HG02610 (cell line): ENCODE data around the gene LYST.
"Not testable (repeated sequence)": the region's sequence is repeated elsewhere in the genome, so short reads cannot be mapped to it uniquely, and the experiment has no call there.

Source experiments
- ATAC-seq: cut with Tn5 transposase; IDR thresholded peaks from one replicate; pipeline ENCODE4 v1.9.1; 2021; ENCODE audit warnings: mild to moderate bottlenecking, moderate library complexity; ENCODE audit not compliant: unreplicated experiment

LYST gene

DNA sequence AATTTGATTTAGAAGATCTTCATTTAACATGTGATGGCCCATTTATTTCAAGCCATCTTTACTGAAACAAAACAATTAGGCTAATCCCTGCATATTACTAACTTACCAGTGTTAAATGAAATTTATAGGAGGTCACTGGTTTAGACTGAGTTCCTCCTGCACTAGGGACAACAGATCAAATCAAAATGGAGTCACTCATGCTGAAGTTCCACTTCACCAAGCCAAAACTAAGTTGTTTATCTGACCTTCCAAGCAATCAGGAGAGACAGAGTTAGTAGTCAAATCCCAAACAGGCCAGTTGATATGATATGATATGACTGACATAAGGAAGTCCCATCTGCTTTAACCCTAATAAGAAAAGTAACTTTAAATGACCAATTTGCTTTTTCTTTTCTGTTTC, 4.8 kb downstream of the LYST start:
- no peak for ATAC-seq

DNA sequence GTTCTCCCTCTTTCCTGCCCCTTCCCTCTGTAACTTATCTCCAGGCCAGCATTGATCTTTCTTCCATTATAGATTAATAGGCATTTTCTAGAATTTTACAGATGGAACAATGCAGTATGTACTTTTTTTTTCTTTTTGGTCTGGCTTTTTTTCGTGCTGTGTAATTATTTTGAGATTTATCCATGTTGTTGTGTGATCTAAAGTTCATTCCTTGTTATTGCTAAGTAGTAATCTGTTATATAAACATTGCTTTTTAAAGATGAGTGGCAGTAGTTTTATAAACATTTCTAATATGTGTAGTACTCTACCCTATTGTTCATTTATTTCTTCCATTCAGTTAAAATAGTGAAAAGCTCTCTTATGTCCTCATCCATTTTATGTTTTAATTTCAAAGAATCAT, 5.9 kb downstream of the LYST start:
- no peak for ATAC-seq

DNA sequence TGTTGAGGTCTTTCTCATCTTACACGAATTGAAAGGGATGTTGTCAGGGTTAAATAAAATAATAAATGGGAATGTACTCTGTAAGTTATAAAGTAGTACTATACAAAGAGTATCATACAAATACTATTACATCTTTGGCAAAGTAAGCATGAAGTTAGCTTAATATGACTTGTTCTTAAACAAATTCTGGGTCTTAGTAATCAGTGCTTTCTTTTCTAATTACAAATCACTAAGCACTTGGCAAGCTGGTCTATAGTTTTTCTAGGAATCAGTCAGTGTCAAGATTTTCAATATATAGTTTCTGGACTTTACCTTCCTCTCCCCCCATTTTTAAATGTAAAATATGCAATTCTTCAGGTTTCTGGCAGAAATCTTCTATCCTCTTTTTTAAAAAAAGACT, 6.9 kb downstream of the LYST start:
- ATAC-seq, result peak; percentile 53

DNA sequence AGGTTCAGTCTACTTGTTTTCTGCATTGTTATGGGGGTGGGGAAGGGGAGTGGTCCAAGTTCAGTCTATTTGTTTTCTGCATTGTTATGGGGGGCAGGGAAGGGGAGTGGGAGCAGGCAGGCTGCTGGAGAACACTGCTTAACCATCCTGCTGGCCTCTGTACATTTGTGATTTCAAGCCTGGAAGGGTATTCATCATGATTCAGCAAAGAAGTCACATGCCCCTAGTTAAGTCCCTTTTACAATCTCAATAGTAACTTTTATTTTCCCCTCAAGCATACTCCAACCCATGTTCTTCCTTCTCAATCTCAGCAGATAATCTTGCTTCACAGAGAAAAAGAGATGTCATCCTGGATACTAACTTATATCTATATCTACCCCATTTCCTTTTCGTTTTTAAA, 7.9 kb downstream of the LYST start:
- ATAC-seq, result no peak

DNA sequence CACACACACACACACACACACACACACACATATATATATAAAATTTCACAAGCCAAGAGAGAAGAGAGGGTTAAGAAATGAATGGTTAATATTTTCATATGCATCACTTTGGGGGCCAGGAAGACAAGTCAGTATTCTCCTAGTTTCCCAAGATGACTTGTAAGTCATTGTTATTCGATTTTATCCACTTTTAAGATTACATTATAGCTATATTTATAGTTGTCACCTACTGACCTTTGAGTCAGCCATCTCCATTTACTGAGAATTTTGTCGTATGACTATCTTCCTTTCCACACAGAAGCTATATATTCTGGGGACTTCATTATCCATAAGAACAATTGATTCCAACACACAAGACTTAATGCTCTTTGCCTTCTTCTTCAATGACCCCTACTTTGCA, 8.9 kb downstream of the LYST start:
- ATAC-seq, result no peak

DNA sequence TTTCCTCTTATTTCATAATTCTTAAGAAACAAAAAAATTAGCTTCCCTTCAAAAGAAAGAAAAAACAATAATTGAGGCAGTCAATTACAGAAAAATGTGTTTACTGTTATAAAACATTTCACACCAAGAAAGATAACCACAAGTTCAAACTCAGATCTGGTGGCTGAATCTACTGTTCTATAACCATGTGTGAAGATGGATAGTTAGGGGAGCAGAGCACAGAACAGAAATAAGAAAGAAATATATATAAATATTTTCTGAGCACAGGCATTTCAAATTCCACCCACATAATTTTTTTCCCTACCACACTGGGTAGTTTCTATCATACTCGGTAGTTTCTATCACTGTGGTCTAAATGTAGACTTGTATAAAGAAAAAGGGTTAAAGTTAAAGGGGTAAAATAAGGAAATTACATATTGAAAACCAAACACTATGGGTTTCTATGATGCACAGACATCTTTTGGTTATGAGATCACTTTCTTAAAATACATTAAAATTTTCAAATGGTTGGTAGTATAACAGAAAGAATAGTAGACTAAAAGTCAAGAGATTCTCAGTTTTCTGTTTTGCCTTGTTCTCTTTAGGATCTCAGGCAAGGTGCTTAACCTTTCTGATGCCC, 10.8 kb downstream of the LYST start:
- peak; percentile 45 for ATAC-seq

DNA sequence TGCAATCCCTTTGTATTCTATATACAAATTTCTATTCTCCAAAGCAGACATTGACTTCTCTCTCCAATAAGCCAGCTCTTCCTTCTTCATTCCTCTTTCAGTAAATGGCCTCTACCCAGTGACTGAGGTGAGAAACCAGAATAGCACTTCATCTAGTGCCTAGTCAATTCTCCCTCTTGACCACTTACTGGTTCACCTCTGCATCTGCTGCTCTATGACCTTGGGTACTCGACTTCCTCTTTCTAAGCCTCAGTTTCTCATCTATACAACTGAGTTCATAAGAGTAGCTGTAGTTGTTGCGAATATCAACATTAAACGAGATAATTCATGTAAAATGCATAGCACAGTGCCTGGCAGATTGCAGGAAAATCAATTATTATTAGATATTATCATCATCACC, 12.4 kb downstream of the LYST start:
- peak; percentile 76 for ATAC-seq

DNA sequence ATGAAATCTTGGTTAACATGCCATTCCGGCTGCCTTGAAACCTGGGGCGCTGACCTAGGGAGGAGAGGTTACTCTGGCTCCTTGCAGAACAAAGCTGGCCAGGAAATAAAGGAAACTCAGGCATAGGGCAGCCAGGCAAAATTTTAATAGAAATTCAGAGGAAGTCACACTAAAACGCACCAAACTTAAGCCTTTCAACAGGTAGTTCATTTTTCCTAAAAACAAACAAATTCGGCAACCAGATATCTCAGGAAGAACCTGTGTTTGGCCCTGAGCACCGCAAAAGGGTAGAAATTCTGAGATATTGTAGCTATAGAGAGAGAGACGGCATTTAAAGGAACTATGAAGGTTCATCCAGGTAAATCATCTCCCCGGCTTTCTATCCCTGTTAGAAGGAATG, 13.1 kb downstream of the LYST start:
- no peak for ATAC-seq

DNA sequence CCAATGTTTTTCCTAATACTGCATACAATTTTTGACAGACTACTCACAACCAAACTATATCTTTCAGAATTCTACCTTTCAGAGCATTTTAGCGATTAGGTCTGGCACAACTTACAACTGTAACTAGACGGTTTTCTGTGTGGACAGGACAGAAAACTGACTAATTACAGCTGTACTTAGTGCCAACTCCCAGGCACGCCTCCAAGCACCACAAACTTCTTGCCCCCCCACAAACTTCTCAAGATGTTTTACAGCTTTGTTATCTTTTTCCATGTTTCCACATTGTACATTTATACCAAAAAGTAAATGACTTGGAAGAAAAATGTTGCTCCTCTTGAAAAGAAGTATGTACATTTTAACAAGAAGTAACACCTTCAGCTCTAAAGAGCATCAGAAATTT, 13.8 kb downstream of the LYST start:
- ATAC-seq, result no peak

DNA sequence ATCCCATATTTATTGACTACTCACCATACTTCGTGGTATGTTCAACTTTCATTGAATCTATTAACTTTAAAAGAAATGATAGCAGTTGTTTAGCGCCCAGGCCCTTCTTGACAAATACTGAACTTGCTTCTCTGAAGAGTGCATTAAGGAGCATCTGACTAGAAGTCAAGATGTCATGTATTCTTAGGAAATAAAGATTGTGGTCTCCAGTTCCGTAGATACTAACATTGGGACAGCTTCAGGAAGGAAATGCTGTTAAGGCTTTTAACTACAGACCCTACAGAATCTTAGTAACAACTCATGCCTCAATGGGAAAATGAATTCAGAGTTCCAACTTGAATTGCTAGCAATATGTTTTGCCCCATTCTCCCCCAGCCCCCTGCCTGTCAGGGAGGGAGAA, 14.8 kb downstream of the LYST start:
- no peak for ATAC-seq

DNA sequence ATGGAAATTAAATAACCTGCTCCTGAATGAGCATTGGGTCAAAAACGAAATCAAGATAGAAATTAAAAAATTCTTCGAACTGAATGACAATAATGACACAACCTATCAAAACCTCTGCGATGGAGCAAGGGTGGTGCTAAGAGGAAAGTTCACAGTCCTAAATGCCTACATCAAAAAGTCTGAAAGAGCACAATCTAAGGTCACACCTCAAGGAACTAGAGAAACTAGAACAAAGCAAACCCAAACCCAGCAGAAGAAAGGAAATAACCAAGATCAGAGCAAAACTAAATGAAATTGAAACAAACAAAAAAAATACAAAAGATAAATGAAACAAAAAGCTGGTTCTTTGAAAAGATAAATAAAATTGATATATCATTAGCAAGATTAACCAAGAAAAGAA, 18.5 kb downstream of the LYST start:
- not testable (repeated sequence) for ATAC-seq

DNA sequence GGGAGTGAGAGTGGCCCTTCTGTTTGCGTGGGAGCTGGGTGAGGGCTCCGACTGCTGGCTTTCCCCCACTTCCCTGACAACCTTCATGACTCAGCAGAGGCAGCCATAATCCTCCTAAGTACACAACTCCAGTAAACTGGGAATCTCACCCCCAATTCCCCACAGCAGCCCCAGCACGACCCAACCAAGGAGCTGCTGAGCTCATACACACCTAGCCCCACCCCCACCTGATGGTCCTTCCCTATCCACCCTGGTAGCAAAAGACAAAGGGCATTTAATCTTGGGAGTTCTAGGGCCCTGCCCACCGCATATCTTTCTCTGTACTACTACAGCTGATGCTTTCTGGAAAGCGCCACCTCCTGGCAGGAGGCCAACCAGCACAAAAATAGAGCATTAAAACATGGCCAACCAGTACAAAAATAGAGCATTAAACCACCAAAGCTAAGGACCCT, 21.0 kb downstream of the LYST start:
- ATAC-seq, result not testable (repeated sequence)

DNA sequence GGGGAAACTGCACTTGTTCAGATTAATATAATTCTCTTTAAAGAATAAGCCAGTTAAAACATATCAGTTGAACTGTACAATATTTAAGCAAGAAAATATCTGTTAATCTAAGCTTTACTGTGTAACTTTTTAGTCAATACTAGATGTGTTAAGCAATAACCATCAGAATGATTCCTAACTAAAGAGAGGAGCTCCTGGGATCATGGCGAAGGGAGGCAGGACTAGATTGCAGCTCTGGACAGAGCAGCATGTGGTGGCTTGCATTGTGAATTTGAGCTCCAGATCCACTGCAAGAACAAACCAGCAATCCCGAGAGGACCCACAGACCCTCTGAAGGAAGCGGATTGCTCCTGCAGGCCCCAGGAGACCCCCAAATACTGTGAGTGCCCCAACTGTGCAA, 21.9 kb downstream of the LYST start:
- no peak for ATAC-seq

DNA sequence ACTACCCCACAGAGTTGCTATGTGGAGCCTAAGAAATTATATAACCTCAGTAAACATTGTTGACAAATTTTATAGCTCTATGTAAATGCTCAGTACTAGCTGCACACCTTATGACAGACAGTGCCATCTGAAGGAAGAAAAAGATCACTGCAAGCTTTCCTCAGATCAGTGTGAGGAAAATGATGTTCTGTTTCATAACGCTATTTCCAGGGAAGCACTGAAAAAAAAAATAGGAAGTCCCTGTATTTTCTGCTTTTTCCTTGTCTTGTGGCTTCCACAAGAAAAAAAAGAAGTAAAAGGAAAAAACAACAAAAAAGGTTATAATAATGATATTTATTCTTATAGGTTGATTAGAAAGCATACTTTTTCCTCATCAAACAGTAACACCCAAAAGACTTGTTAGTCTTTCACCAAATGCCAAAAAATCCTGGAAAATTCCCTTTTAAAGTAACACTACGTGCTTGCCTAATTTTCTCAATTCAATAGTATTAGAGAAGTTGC, 23.2 kb downstream of the LYST start:
- ATAC-seq, result peak; percentile 48

DNA sequence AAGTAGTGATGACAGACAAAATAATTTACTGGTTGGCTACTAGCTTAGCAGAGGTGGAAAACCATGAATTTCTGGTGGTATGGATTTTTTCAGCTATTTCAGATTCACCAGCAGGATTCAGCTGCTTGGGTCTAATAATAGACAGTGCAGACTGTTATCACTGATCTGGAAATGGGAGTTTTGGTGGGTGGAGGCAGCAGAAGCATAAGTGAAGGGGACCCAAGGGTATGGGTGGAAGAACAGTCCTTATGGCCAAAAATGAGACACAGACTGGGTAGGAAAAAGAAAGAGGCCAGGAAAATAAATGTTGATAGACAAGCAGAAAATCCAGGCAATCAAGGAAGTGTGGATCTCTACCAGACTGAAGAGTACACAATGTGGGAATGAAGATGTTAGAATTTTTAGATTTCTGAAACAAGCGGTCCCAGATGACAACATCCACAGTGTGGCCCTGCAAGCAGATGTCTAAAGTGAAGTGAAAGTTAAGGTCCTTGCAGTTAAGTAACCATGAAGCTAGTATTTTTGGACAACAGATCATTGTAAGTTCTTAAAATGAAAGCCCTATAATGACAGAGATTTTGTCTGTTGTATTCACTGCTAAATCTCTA, 24.7 kb downstream of the LYST start:
- ATAC-seq, result peak; percentile 76

DNA sequence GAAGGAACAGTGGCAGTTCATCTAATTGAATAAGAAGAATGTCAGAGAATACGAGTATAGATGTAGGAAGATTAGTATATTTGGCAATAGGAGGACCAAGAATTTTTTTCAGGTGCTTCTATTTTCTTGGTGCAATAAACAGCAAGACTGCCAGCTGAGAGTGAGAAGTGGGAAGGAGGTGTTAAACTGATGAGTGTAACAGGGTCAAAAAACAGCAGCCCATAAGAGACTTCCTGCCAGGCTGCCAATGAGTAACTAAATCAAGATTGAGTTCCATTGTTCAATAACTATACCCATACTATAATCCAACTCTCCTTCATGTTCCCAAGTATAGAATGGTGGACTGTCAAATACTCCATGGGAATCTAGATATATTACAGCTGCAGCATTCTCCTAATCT, 28.7 kb downstream of the LYST start:
- no peak for ATAC-seq

DNA sequence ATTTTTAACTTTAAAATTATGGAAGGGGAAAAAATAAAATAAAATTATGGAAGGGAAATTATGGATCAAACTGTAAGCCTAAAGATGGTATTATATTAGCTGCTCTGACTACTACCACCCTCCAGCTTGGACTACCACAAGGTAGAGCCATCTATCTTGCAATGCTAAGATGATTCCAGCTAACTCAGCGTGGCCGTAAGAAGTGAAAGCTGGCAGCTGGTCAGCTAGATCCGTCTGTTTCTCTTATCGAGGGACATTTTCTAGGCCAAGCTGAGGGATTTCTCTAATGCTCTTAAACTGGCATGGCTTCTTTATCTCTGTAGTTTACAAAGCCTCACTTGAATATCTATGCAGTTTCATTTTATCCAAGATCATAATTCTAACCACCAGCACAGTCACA, 31.5 kb downstream of the LYST start:
- ATAC-seq, result no peak

DNA sequence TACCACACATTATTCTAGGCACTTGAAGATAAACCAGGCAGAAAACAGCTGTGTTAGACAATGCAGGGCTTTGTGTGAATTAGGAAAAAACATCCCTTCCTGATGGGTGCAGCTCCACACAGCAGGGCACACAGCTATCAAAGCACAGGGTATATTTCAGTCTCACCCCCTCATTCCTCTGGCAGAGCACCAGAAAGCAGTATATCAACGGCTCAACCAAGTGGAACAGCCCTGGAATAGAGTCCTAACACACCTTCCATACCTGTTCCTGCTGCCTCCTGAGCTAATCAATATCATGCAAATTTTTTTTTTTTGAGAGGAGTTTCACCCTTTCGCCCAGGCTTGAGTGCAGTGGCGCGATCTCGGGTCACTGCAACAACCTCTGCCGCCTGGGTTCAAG, 32.1 kb downstream of the LYST start:
- no peak for ATAC-seq

DNA sequence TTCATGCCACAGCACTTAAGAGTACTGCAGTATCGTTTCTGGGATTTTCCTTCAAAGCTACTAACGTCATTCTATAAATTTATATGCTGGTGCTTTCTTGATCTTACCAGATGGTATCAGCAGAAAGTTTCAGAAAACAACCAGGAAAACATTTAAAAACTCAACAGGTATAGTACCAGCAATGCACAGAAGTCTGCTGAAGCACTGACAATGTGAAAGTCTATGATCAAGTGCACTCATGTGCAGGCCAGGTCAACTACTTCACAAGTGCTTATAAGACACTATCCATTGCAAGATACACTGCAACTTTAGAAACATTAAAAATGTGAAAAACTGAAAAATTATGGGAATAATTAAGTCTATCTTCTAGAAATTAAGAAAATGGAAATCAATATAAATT, 34.7 kb downstream of the LYST start:
- ATAC-seq, result no peak

DNA sequence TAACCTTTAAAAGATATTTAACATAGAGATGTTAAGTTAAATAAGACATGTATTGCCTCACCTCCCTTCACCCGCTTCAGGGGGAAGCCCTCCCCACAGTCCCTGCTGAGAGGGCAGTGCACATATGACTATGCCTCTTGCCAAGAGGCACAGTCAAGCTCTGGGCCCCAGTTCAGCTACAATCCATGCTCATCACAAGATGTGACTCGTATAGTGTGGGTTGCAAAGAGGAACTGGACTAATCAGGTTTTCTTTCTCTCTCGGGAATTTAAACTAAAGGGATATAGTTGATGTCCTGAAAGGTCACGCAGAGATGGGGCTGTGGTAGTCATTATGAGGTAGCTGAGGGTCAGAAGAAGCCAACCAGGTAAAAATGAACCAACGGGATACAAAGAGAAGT, 35.6 kb downstream of the LYST start:
- peak; percentile 99 for ATAC-seq

DNA sequence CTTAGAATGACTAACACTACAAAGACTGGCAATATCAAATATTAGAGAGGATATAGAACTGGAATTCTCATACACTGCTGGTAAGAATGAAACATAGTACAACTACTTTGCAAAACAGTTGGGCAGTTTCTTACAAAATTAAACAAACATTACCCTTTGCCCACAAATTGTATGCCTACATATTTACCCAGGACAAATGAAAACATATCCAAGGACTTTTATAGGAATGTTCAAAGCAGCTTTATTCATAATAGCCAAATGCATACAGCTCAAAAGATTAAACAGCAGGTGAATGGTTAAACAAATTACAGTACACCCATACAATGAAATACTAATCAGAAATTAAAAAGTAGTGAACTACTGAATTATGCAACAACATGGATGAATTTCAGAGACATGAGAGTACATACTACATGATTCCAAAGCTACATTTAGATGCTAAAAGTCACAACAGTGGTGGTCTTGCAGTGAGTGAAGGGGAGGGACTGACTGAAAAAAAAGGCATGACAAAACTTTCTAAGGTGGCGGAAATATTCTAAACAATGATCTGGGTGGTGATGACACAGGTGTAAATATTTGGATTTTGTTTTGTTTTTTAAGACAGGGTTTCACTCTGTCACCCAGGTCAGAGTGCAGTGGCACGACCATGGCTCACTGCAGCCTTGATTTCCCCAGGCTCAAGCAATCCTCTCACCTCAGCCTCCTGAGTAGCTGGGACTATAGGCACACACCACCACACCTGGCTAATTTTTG, 40.4 kb downstream of the LYST start:
- ATAC-seq, result no peak

DNA sequence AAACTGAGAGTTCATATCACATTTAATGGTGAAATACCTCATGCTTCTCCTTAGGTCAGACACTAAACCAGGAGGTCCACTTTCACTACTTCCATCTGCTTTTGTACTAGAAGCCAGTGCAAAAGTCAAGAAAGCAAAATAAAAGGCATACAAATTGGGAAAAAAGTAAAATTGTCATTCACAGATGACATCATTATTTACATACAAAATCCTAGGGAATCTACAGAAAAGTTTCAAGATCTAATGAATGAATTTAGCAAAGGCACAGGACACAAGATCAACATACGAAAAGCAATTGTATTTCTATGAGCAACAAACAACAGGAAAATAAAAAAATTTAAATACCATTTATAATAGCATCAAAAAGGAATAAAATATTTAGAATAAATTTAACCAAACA, 41.5 kb downstream of the LYST start:
- no peak for ATAC-seq
